Dendritic cell treated with granulocyte-macrophage colony-stimulating factor and Interleukin-4, amounts not matched to agents 40 ng/mL and 50 ng/mL, for 4 days (primary cell): ENCODE data around the gene CLPTM1.
A peak's percentile ranks its signal among the peaks of the same experiment; 100 is the strongest.

Source experiments
- H3K27ac Mint-ChIP-seq: one replicate; pipeline ENCODE4 v1.8.0; 2022; ENCODE audit warnings: mild to moderate bottlenecking, mixed read lengths
- H3K27me3 Mint-ChIP-seq: one replicate; pipeline ENCODE4 v1.8.0; 2022; ENCODE audit warnings: mild to moderate bottlenecking, mixed read lengths
- H3K36me3 Mint-ChIP-seq: one replicate; pipeline ENCODE4 v1.8.0; 2022; ENCODE audit warnings: low read depth, mixed read lengths
- H3K4me1 Mint-ChIP-seq: one replicate; pipeline ENCODE4 v1.8.0; 2022; ENCODE audit warnings: low read depth, mixed read lengths
- H3K4me3 Mint-ChIP-seq: one replicate; pipeline ENCODE4 v1.8.0; 2022; ENCODE audit warnings: mild to moderate bottlenecking, moderate library complexity, mixed read lengths
- H3K9me3 Mint-ChIP-seq: one replicate; pipeline ENCODE4 v1.8.0; 2022; ENCODE audit warnings: mixed read lengths
- intact Hi-C: fragments of 100-400 bp; cut with micrococcal nuclease; formaldehyde crosslinking; loops from one replicate; pipeline ENCODE4 v1.15.0; 2022

Gene CLPTM1

DNA sequence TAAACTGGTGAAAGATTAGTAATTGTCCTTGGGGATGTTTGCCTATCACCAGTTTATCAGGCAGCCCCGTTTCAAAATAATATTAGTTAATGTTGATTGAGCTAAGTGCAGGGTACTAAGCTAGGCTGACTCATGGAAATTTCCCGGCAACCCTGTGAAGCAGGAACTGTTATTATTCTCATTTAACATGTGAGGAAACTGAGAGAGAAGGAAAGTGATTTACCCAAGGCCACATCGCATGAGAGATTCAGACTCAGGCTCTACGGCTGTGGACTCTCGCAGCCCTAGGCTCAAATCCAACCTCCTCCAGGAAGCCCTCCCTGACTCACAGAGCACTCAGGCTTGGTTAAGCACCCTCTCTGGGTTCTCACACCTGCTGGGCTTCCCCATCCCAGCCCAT lies 19.7 kb downstream of the CLPTM1 start:
- intact Hi-C loops = no loop called here
- Mint-ChIP-seq H3K4me3 (no peak overlapping the region), H3K36me3 (peaks cover 90% of the 10 kb centered on the region), H3K27me3 (no peaks in the 10 kb centered on the region), H3K27ac (no peak overlapping the region), H3K4me1 (no peaks in the 10 kb centered on the region), H3K9me3 (no peaks in the 10 kb centered on the region)

DNA sequence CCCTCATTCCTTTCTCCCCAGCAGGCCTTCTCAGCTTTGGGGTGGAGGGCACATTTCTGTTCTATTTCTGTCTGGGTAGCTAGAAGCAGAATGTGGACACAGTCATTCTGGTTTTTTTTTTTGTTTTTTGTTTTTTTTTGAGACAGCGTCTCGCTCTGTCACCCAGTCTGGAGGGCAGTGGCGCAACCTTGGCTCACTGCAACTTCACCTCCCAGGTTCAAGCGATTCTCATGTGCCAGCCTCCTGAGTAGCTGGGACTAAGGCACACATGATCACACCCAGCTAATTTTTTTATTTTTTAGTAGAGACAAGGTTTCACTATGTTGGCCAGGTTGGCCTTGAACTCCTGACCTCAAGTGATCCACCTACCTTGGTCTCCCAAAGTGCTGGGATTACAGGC lies 20.3 kb downstream of the CLPTM1 start:
- intact Hi-C loops = no loop called here
- Mint-ChIP-seq H3K36me3 (peaks cover 90% of the 10 kb centered on the region), H3K27me3 (no peaks in the 10 kb centered on the region), H3K27ac (no peak overlapping the region), H3K9me3 (no peaks in the 10 kb centered on the region), H3K4me1 (no peaks in the 10 kb centered on the region), H3K4me3 (no peak overlapping the region)

DNA sequence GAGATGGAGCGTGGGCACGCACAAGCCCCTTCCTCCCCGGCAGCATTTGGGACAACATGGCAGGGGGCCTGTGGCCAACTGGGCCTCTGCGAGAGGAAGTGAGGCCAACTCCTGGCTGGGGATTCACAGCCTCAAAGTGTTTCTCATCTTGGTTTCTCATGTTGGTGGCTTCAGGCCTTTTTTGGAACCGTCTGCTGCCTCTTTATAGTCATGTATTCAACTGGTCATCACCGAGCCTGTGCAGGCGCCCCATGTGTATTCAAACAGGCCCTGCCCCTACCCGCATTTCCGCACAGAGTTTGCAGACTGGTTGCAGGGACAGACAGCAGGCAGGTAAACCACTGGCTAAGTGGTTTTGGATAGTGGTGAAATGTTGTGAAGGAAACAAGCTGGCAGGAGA lies 28.8 kb downstream of the CLPTM1 start:
- Mint-ChIP-seq H3K4me1 (peaks cover 24% of the 10 kb centered on the region), H3K9me3 (no peaks in the 10 kb centered on the region), H3K27me3 (no peaks in the 10 kb centered on the region), H3K27ac (peak overlapping the region; percentile 33), H3K36me3 (peaks cover 97% of the 10 kb centered on the region), H3K4me3 (no peak overlapping the region)
- intact Hi-C loops = no loop called here

DNA sequence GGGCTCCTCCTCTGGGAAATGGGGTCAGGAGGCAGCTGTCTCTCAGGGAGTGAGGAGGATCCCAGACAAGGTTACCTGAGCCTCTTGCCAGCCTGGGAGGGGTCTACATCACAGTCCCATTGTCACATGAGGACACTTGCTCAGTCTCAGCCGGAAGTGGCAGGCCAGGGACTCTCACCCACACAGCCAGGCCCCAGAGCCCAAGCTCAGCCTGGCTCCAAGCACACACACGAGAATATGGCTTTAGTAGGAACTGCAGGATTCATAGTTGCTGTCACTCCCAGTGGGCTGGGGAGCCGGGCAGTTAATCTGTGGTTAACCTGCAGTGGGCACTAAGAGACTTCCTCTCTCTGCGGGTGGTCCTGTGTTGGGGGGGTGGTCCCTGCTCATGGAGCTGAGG lies 30.3 kb downstream of the CLPTM1 start:
- intact Hi-C loops = no loop called here
- no peak overlapping the region for H3K27ac Mint-ChIP-seq

DNA sequence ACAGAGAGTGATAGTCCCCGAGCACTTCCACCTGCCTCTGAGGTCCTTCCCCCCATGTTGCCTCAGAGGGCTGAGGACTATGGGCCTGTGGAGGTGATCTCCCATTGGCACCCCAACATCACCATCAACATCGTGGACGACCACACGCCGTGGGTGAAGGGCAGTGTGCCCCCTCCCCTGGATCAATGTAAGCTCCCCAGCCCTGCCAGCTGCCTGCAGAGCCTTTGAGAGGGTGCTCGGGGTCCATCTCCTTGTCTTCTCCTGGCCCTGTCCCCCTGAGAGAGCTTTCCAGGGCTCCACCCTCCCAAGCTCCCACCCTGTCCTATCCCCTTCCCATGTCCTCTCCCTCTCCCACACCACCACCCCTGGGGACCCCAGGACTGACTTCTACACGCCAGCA lies 31.2 kb downstream of the CLPTM1 start:
- intact Hi-C loops = no loop called here
- Mint-ChIP-seq H3K27me3 (no peaks in the 10 kb centered on the region), H3K36me3 (peaks cover 95% of the 10 kb centered on the region), H3K27ac (peak overlapping the region; percentile 52), H3K9me3 (no peaks in the 10 kb centered on the region), H3K4me1 (peaks cover 24% of the 10 kb centered on the region), H3K4me3 (no peak overlapping the region)

More for the DNA sequence above, 30.3 kb downstream of the CLPTM1 start:
- peaks cover 95% of the 10 kb centered on the region for H3K36me3 Mint-ChIP-seq
- H3K9me3 Mint-ChIP-seq = no peaks in the 10 kb centered on the region
- peaks cover 24% of the 10 kb centered on the region for H3K4me1 Mint-ChIP-seq
- H3K4me3 Mint-ChIP-seq = no peak overlapping the region
- no peaks in the 10 kb centered on the region for H3K27me3 Mint-ChIP-seq

DNA sequence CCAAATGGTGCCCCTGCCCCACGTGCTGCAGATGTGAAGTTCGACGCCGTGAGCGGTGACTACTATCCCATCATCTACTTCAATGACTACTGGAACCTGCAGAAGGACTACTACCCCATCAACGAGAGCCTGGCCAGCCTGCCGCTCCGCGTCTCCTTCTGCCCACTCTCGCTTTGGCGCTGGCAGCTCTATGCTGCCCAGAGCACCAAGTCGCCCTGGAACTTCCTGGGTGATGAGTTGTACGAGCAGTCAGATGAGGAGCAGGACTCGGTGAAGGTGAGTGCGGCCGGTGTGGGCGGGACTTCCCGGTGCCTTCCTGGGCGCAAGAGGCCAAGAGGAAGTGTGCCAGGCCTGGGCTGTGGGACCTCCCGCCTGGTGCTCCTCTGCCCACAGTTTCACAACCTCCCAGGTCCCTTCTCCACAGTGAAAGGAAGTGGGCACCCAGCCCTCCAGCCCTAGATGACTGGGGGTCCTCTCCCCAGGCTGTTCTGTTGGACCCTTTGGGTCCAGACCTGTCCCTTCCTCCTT lies 32.0 kb downstream of the CLPTM1 start:
- intact Hi-C loops = no loop called here

DNA sequence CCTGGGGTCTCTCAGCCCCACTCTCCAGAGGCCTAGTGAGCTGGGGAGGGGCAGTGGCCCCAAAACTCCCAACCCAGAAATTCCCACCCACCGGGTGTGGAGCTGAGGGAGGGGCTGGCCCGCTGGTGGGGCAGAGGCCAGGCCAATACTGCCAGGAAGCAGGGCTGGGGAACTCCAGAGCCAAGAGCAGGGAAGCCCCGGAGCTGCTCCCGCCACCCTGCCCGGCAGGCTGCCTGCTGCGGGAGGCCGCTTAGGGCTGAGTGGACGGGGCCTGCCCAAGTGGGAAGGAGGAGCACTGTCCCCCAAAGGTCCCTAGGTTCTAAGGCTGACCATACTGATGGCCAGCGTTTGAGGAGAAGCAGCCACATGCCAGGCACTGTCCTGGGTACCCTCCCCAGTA lies 33.1 kb downstream of the CLPTM1 start:
- Mint-ChIP-seq H3K4me3 (no peak overlapping the region), H3K27ac (peak overlapping the region; percentile 52), H3K36me3 (peaks cover 95% of the 10 kb centered on the region), H3K27me3 (no peaks in the 10 kb centered on the region), H3K9me3 (no peaks in the 10 kb centered on the region), H3K4me1 (peaks cover 24% of the 10 kb centered on the region)
- intact Hi-C loops = no loop called here

More for the DNA sequence above, 32.0 kb downstream of the CLPTM1 start:
- H3K36me3 Mint-ChIP-seq = peaks cover 95% of the 10 kb centered on the region
- H3K27ac Mint-ChIP-seq = peak overlapping the region; percentile 52
- H3K4me1 Mint-ChIP-seq = peaks cover 24% of the 10 kb centered on the region
- no peak overlapping the region for H3K4me3 Mint-ChIP-seq
- H3K9me3 Mint-ChIP-seq = no peaks in the 10 kb centered on the region
- no peaks in the 10 kb centered on the region for H3K27me3 Mint-ChIP-seq

DNA sequence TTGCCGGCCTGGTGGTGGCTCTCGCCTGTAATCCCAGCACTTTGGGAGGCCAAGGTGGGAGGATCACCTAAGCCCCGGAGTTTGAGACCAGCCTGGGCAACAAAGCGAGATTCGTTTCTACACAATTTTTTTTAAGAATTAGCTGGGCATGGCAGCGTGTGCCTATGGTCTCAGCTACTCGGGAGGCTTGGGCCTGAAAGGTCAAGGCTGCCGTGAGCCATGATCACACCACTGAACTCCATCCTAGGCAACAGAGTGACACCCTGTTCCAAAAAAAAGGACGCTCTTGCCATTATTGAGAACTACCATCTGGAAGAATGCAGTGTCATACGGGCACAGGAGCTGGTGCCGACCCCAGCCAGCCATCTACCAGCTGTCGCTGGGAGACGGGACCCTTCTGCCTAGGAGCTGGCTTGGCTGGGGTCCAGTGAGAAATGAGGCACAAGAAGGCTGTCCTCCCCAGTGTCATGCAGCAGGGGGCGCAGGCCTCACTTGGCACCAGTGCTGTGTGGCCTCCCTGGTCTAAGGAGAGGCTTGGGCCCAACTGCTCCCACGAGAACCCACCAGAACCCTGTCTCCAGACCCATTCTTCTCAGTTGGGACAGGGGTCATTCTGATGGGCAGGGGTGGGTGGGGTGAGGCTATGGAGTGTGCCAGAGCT lies 33.8 kb downstream of the CLPTM1 start:
- no peak overlapping the region for H3K4me3 Mint-ChIP-seq
- peaks cover 98% of the 10 kb centered on the region for H3K36me3 Mint-ChIP-seq
- peaks cover 24% of the 10 kb centered on the region for H3K4me1 Mint-ChIP-seq
- no peak overlapping the region for H3K27ac Mint-ChIP-seq
- H3K27me3 Mint-ChIP-seq = no peaks in the 10 kb centered on the region
- no peaks in the 10 kb centered on the region for H3K9me3 Mint-ChIP-seq
- intact Hi-C loops = loop anchor here (1.0 kb wide), 1 partner anchor 70 kb away; no protein-coding TSS in a partner anchor

DNA sequence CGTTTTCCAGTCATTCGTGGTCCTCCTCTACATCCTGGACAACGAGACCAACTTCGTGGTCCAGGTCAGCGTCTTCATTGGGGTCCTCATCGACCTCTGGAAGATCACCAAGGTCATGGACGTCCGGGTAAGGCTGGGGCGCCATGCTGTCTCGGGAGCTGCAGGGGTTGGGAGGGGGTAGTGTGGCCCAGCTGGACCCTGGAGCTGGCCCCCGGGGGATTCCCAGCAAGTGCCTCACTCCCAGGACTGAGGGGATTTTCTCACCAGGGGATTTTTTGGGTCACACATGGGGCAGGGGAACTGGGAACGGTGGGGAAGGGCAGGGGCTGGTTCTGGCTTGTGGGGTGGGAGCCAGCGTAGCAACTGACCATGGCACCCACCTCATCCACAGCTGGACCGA lies 35.3 kb downstream of the CLPTM1 start:
- no peak overlapping the region for H3K27ac Mint-ChIP-seq
- no peaks in the 10 kb centered on the region for H3K27me3 Mint-ChIP-seq
- H3K36me3 Mint-ChIP-seq = peaks cover 90% of the 10 kb centered on the region
- peaks cover 24% of the 10 kb centered on the region for H3K4me1 Mint-ChIP-seq
- intact Hi-C loops = no loop called here
- H3K4me3 Mint-ChIP-seq = no peak overlapping the region
- no peaks in the 10 kb centered on the region for H3K9me3 Mint-ChIP-seq

DNA sequence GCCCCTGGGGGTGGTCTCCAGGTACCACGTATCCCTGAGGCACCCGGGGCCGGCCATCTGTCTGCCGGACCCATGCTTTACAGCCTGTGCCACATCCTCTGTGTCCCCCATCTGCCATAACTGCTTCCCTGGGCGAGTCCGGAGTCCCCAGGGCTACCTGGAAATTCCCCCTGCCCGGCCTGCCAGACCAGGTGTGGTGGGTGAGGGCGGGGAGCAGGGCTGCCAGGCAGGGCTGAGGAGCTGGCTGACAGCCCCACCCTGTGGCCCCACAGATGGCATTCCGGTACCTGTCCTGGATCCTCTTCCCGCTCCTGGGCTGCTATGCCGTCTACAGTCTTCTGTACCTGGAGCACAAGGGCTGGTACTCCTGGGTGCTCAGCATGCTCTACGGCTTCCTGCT lies 35.8 kb downstream of the CLPTM1 start:
- H3K9me3 Mint-ChIP-seq = no peaks in the 10 kb centered on the region
- H3K27ac Mint-ChIP-seq = no peak overlapping the region
- H3K36me3 Mint-ChIP-seq = peaks cover 85% of the 10 kb centered on the region
- H3K4me1 Mint-ChIP-seq = peaks cover 21% of the 10 kb centered on the region
- intact Hi-C loops = no loop called here
- H3K27me3 Mint-ChIP-seq = no peaks in the 10 kb centered on the region
- H3K4me3 Mint-ChIP-seq = no peak overlapping the region

DNA sequence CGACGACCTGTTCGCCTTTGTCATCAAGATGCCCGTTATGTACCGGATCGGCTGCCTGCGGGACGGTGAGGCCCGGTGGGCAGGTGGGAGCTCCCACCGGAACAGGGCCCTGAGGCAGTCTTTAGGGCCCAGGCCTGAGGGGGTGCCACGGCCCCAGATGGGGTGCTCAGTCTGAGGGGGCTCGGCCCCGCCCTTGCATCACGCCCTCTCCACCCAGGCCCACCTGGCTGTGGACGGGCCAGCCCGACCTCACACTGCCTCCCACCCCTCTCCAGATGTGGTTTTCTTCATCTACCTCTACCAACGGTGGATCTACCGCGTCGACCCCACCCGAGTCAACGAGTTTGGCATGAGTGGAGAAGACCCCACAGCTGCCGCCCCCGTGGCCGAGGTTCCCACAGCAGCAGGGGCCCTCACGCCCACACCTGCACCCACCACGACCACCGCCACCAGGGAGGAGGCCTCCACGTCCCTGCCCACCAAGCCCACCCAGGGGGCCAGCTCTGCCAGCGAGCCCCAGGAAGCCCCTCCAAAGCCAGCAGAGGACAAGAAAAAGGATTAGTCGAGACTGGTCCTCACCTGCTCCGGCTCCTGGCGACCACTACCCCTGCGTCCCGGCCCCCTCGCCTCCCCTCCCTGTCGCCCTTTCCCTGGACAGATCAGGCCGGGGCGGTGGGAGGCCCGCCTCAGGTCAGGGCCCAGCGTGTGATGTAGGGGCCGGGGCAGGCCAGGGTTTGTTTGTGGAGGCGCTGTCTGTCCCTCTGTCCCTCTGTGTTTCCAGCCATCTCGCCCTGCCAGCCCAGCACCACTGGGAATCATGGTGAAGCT lies 37.4 kb downstream of the CLPTM1 start:
- Mint-ChIP-seq H3K36me3 (peaks cover 69% of the 10 kb centered on the region), H3K27ac (no peak overlapping the region), H3K27me3 (no peaks in the 10 kb centered on the region), H3K4me3 (no peak overlapping the region), H3K9me3 (no peaks in the 10 kb centered on the region), H3K4me1 (peaks cover 5% of the 10 kb centered on the region)
- intact Hi-C loops = no loop called here

DNA sequence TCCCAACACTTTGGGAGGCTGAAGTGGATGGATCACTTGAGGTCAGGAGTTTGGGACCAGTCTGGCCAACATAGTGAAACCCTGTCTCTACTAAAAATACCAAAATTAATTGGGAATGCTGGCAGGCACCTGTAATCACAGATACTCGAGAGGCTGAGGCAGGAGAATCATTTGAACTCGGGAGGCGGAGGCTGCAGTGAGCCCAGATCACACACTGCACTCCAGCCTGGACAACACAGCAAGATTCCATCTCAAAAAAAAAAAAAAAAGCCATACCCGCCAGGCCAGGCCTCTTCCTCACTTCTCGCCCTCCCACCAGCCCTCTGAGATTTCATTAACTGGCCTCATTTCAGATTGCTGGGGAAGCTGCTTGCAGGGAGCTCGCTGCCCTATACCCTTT lies 38.3 kb downstream of the CLPTM1 start:
- H3K9me3 Mint-ChIP-seq = no peaks in the 10 kb centered on the region
- H3K27ac Mint-ChIP-seq = no peak overlapping the region
- peaks cover 59% of the 10 kb centered on the region for H3K36me3 Mint-ChIP-seq
- no peaks in the 10 kb centered on the region for H3K4me1 Mint-ChIP-seq
- no peak overlapping the region for H3K4me3 Mint-ChIP-seq
- intact Hi-C loops = no loop called here
- H3K27me3 Mint-ChIP-seq = peaks cover 2% of the 10 kb centered on the region

DNA sequence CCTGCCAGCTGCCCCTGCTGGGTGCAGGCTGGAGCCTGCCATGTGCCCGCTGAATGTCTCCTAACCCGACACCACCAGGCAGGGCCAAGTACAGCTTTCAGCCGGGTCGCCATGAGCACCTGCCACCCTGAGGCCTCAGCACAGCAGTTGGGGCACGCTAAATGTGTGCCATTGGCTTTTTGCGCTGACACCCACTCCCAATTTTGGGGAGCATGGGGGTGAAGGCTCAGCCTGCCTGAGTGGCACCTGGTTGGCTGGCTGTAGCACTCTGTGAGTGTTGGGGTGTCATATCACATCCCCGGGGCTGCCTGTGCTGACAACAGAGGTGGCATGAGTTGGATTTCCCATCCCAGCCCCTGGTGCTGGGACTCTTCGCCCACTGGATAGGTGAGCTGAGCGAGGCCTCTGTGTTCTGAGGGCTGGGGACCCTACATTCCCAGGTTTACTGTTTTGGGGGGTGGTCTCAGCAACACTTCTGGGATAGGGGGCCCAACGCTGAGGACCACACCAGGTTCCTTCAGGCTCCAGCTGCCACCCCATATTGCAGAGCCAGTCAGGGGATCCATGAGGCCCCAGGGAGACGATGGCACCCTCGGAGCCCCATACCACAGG lies 38.9 kb downstream of the CLPTM1 start:
- H3K4me1 Mint-ChIP-seq = no peaks in the 10 kb centered on the region
- H3K4me3 Mint-ChIP-seq = no peak overlapping the region
- peaks cover 54% of the 10 kb centered on the region for H3K36me3 Mint-ChIP-seq
- intact Hi-C loops = no loop called here
- H3K27me3 Mint-ChIP-seq = peaks cover 2% of the 10 kb centered on the region
- no peaks in the 10 kb centered on the region for H3K9me3 Mint-ChIP-seq
- H3K27ac Mint-ChIP-seq = no peak overlapping the region

DNA sequence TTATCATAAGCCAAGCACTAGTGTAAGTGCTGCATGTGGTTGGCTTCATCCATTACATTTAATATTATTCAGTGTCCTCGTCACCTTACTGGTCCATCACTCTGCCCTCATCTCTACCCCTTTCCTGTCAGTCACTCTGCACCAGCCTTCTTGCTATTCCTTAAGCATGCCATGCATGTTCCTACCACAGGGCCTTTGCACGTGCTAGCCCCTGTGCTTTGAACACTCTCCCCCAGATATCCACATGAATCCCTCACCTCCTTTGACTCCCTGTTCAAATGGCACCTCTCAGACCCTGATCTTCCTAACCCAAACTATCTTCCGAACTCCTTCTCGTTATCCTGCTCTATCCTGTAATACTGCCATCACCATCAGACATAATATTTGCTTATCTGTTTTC lies 42.8 kb downstream of the CLPTM1 start:
- H3K27me3 Mint-ChIP-seq = peaks cover 4% of the 10 kb centered on the region
- no peaks in the 10 kb centered on the region for H3K9me3 Mint-ChIP-seq
- H3K36me3 Mint-ChIP-seq = peaks cover 33% of the 10 kb centered on the region
- H3K27ac Mint-ChIP-seq = no peak overlapping the region
- H3K4me3 Mint-ChIP-seq = no peak overlapping the region
- peaks cover 12% of the 10 kb centered on the region for H3K4me1 Mint-ChIP-seq
- intact Hi-C loops = no loop called here
